Effector memory CD8-positive, alpha-beta T cell (primary cell): ENCODE measurements around the gene DUSP6.

Source experiments
- ATAC-seq: fragments of 150-1000 bp; cut with Tn5 transposase; replicated peaks from 2 replicates; pipeline ENCODE4 v1.10.0; 2021; ENCODE audit warnings: mild to moderate bottlenecking, moderate library complexity
- DNase-seq, 3 experiments: peaks; one replicate each; pipeline ENCODE4 v3.0.0; 2021
- H3K27ac Mint-ChIP-seq, 2 donors: one replicate each; pipeline ENCODE4 v1.8.0; 2022; ENCODE audit warnings: mild to moderate bottlenecking in 2 of 2, mixed read lengths in 2 of 2, moderate library complexity in 2 of 2
- H3K27me3 Mint-ChIP-seq, 2 donors: one replicate each; pipeline ENCODE4 v1.8.0; 2022; ENCODE audit warnings: mixed read lengths in 2 of 2
- H3K36me3 Mint-ChIP-seq: one replicate; pipeline ENCODE4 v1.8.0; 2022; ENCODE audit warnings: mild to moderate bottlenecking, moderate library complexity, mixed read lengths; ENCODE audit not compliant: insufficient read depth
- H3K4me1 Mint-ChIP-seq, 2 donors: one replicate each; pipeline ENCODE4 v1.8.0; 2022; ENCODE audit warnings: low read depth in 2 of 2, mixed read lengths in 2 of 2
- H3K4me3 Mint-ChIP-seq, 2 donors: one replicate each; pipeline ENCODE4 v1.8.0; 2022; ENCODE audit warnings: mild to moderate bottlenecking in 2 of 2, mixed read lengths in 2 of 2, moderate library complexity in 2 of 2
- H3K9me3 Mint-ChIP-seq, 2 donors: one replicate each; pipeline ENCODE4 v1.8.0; 2022; ENCODE audit warnings: mixed read lengths in 2 of 2

The DUSP6 gene

GRCh38 chr12:89325495-89325894 is 26.8 kb downstream of the DUSP6 start:
- no peak overlapping the region for H3K27ac Mint-ChIP-seq
- peaks cover 0 to 1% of the 10 kb centered on the region in 2 donors for H3K9me3 Mint-ChIP-seq
- peaks cover 2 to 7% of the 10 kb centered on the region in 2 donors for H3K4me1 Mint-ChIP-seq
- no peak overlapping the region for H3K4me3 Mint-ChIP-seq
- ATAC-seq (no peak), DNase-seq (no peak)
- no peaks in the 10 kb centered on the region for H3K36me3 Mint-ChIP-seq
- peaks cover 7 to 10% of the 10 kb centered on the region in 2 donors for H3K27me3 Mint-ChIP-seq

- Mint-ChIP-seq H3K27me3 (peaks cover 7 to 10% of the 10 kb centered on the region in 2 donors), H3K36me3 (no peaks in the 10 kb centered on the region), H3K9me3 (no peaks in the 10 kb centered on the region), H3K4me3 (no peak overlapping the region), H3K4me1 (peaks cover 2 to 7% of the 10 kb centered on the region in 2 donors), H3K27ac (no peak overlapping the region)
- ATAC-seq = no peak
- DNase-seq = no peak
Measured at GRCh38 chr12:89324437-89324836, 27.9 kb downstream of the DUSP6 start.

- no peak overlapping the region for H3K27ac Mint-ChIP-seq
- peaks cover 5 to 7% of the 10 kb centered on the region in 2 donors for H3K27me3 Mint-ChIP-seq
- no peak for DNase-seq
- ATAC-seq = no peak
- no peaks in the 10 kb centered on the region for H3K36me3 Mint-ChIP-seq
- peaks cover 2 to 7% of the 10 kb centered on the region in 2 donors for H3K4me1 Mint-ChIP-seq
- H3K4me3 Mint-ChIP-seq = no peak overlapping the region
- no peaks in the 10 kb centered on the region for H3K9me3 Mint-ChIP-seq
Measured at GRCh38 chr12:89323568-89324218, 28.6 kb downstream of the DUSP6 start.

GRCh38 chr12:89320735-89321134 is 31.6 kb downstream of the DUSP6 start:
- Mint-ChIP-seq H3K36me3 (no peaks in the 10 kb centered on the region), H3K27me3 (no peaks in the 10 kb centered on the region), H3K9me3 (no peaks in the 10 kb centered on the region), H3K4me1 (peaks cover 0 to 7% of the 10 kb centered on the region in 2 donors), H3K27ac (no peak overlapping the region), H3K4me3 (no peak overlapping the region)
- no peak for ATAC-seq
- no peak for DNase-seq

GRCh38 chr12:89319606-89320005 is 32.7 kb downstream of the DUSP6 start:
- H3K9me3 Mint-ChIP-seq = no peaks in the 10 kb centered on the region
- ATAC-seq = no peak

GRCh38 chr12:89319122-89319521 is 33.2 kb downstream of the DUSP6 start:
- no peaks in the 10 kb centered on the region for H3K9me3 Mint-ChIP-seq
- peaks cover 0 to 3% of the 10 kb centered on the region in 2 donors for H3K4me1 Mint-ChIP-seq
- no peaks in the 10 kb centered on the region for H3K27me3 Mint-ChIP-seq
- ATAC-seq = no peak
- no peak for DNase-seq
- no peaks in the 10 kb centered on the region for H3K36me3 Mint-ChIP-seq
- no peak overlapping the region for H3K4me3 Mint-ChIP-seq
- H3K27ac Mint-ChIP-seq = no peak overlapping the region

More at GRCh38 chr12:89319606-89320005, 32.7 kb downstream of the DUSP6 start:
- H3K27ac Mint-ChIP-seq = no peak overlapping the region
- peaks cover 0 to 7% of the 10 kb centered on the region in 2 donors for H3K4me1 Mint-ChIP-seq
- H3K27me3 Mint-ChIP-seq = no peaks in the 10 kb centered on the region
- no peaks in the 10 kb centered on the region for H3K36me3 Mint-ChIP-seq
- no peak overlapping the region for H3K4me3 Mint-ChIP-seq
- no peak for DNase-seq

GRCh38 chr12:89316705-89317139 is 35.6 kb downstream of the DUSP6 start:
- Mint-ChIP-seq H3K27me3 (no peaks in the 10 kb centered on the region), H3K9me3 (no peaks in the 10 kb centered on the region), H3K4me3 (no peak overlapping the region), H3K36me3 (no peaks in the 10 kb centered on the region), H3K4me1 (peaks cover 0 to 3% of the 10 kb centered on the region in 2 donors), H3K27ac (no peak overlapping the region)
- ATAC-seq = no peak
- DNase-seq = no peak

GRCh38 chr12:89314060-89314761 is 38.1 kb downstream of the DUSP6 start:
- DNase-seq (no peak), ATAC-seq (no peak)
- Mint-ChIP-seq H3K4me1 (peaks cover 3 to 4% of the 10 kb centered on the region in 2 donors), H3K27me3 (no peaks in the 10 kb centered on the region), H3K9me3 (no peaks in the 10 kb centered on the region), H3K36me3 (peaks cover 3% of the 10 kb centered on the region), H3K4me3 (no peak overlapping the region), H3K27ac (no peak overlapping the region)

- Mint-ChIP-seq H3K36me3 (peaks cover 6% of the 10 kb centered on the region), H3K27me3 (no peaks in the 10 kb centered on the region), H3K27ac (no peak overlapping the region), H3K4me1 (peaks cover 3 to 15% of the 10 kb centered on the region in 2 donors), H3K9me3 (no peaks in the 10 kb centered on the region), H3K4me3 (no peak overlapping the region)
- ATAC-seq = no peak
- DNase-seq = no peak
Measured at GRCh38 chr12:89311703-89312293, 40.5 kb downstream of the DUSP6 start.

- Mint-ChIP-seq H3K27ac (no peak overlapping the region), H3K9me3 (no peaks in the 10 kb centered on the region), H3K27me3 (no peaks in the 10 kb centered on the region), H3K36me3 (peaks cover 6% of the 10 kb centered on the region), H3K4me1 (peaks cover 3 to 15% of the 10 kb centered on the region in 2 donors), H3K4me3 (no peak overlapping the region)
- ATAC-seq (no peak), DNase-seq (no peak)
Measured at GRCh38 chr12:89309815-89310214, 42.5 kb downstream of the DUSP6 start.

GRCh38 chr12:89309440-89309802 is 42.9 kb downstream of the DUSP6 start:
- peaks cover 6% of the 10 kb centered on the region for H3K36me3 Mint-ChIP-seq
- ATAC-seq (no peak), DNase-seq (no peak)
- no peak overlapping the region for H3K27ac Mint-ChIP-seq
- H3K4me3 Mint-ChIP-seq = no peak overlapping the region
- H3K27me3 Mint-ChIP-seq = no peaks in the 10 kb centered on the region
- H3K9me3 Mint-ChIP-seq = no peaks in the 10 kb centered on the region
- H3K4me1 Mint-ChIP-seq = peaks cover 3 to 15% of the 10 kb centered on the region in 2 donors

GRCh38 chr12:89307474-89308253 is 44.6 kb downstream of the DUSP6 start:
- H3K4me1 Mint-ChIP-seq = peaks cover 0 to 15% of the 10 kb centered on the region in 2 donors
- no peaks in the 10 kb centered on the region for H3K27me3 Mint-ChIP-seq
- H3K4me3 Mint-ChIP-seq = peak overlapping the region in 1 of 2 donors; percentile 20
- ATAC-seq (no peak), DNase-seq (no peak)
- peaks cover 6% of the 10 kb centered on the region for H3K36me3 Mint-ChIP-seq
- no peak overlapping the region for H3K27ac Mint-ChIP-seq
- no peaks in the 10 kb centered on the region for H3K9me3 Mint-ChIP-seq

- no peak for DNase-seq
- no peaks in the 10 kb centered on the region for H3K27me3 Mint-ChIP-seq
- no peak for ATAC-seq
Measured at GRCh38 chr12:89306827-89307473, 45.4 kb downstream of the DUSP6 start.

More at GRCh38 chr12:89306827-89307473, 45.4 kb downstream of the DUSP6 start:
- H3K9me3 Mint-ChIP-seq = no peaks in the 10 kb centered on the region
- peaks cover 6% of the 10 kb centered on the region for H3K36me3 Mint-ChIP-seq
- no peak overlapping the region for H3K4me3 Mint-ChIP-seq
- H3K4me1 Mint-ChIP-seq = peaks cover 0 to 15% of the 10 kb centered on the region in 2 donors
- H3K27ac Mint-ChIP-seq = no peak overlapping the region
